Activated B cell treated with CpG ODN at 0.5 μM for 24 hours (primary cell): ENCODE measurements around the gene MT1H. TPM values are rescaled to one million over a fixed set of nuclear protein-coding genes. Genes with fewer than 3 reads are reported as not detected.

Experiments used
- ATAC-seq: fragments of 200-7000 bp; cut with Tn5 transposase; one replicate; pipeline ENCODE4 v1.10.0; 2021; ENCODE audit warnings: low read depth, mild to moderate bottlenecking, moderate library complexity
- CTCF ChIA-PET: fragments of 350-600 bp; sonication (Branson Sonifier 250); formaldehyde crosslinking; loops from one replicate; lab custom pipeline; 2021; ENCODE audit warnings: antibody characterized with exemption; lab: Charles Lee
- POLR2A ChIA-PET: fragments of 350-600 bp; sonication (Branson Sonifier 250); formaldehyde crosslinking; loops from one replicate; lab custom pipeline; 2021; ENCODE audit warnings: antibody characterized with exemption; lab: Charles Lee
- DNase-seq: peaks from one replicate; pipeline ENCODE4 v3.0.0; 2022
- H3K27ac Mint-ChIP-seq: one replicate; pipeline ENCODE4 v1.8.0; 2020; ENCODE audit warnings: mixed read lengths
- H3K27me3 Mint-ChIP-seq: one replicate; pipeline ENCODE4 v1.8.0; 2021; ENCODE audit warnings: mixed read lengths
- H3K36me3 Mint-ChIP-seq: one replicate; pipeline ENCODE4 v1.8.0; 2021; ENCODE audit warnings: low read depth, mixed read lengths
- H3K4me1 Mint-ChIP-seq: one replicate; pipeline ENCODE4 v1.8.0; 2021; ENCODE audit warnings: mixed read lengths
- H3K4me3 Mint-ChIP-seq: one replicate; pipeline ENCODE4 v1.8.0; 2020; ENCODE audit warnings: mild to moderate bottlenecking, mixed read lengths
- H3K9me3 Mint-ChIP-seq: one replicate; pipeline ENCODE4 v1.8.0; 2020; ENCODE audit warnings: mixed read lengths
- intact Hi-C: fragments of 100-400 bp; cut with micrococcal nuclease; formaldehyde crosslinking; loops from one replicate; pipeline ENCODE4 v1.15.1; 2024
- total RNA-seq: library from RNA; stranded (reverse); gene quantifications from 2 replicates; pipeline ENCODE4 v1.2.3, GENCODE V29; 2022
- TF ChIP-seq, protein P1 (sequence below): fragments of 200-600 bp; IDR thresholded peaks from one replicate; pipeline ENCODE4 v1.8.0; 2022; ENCODE audit warnings: antibody characterized with exemption, mild to moderate bottlenecking

MT1H gene
- total RNA-seq, 1 donor from 2014 or later, result 1.3 TPM

DNA sequence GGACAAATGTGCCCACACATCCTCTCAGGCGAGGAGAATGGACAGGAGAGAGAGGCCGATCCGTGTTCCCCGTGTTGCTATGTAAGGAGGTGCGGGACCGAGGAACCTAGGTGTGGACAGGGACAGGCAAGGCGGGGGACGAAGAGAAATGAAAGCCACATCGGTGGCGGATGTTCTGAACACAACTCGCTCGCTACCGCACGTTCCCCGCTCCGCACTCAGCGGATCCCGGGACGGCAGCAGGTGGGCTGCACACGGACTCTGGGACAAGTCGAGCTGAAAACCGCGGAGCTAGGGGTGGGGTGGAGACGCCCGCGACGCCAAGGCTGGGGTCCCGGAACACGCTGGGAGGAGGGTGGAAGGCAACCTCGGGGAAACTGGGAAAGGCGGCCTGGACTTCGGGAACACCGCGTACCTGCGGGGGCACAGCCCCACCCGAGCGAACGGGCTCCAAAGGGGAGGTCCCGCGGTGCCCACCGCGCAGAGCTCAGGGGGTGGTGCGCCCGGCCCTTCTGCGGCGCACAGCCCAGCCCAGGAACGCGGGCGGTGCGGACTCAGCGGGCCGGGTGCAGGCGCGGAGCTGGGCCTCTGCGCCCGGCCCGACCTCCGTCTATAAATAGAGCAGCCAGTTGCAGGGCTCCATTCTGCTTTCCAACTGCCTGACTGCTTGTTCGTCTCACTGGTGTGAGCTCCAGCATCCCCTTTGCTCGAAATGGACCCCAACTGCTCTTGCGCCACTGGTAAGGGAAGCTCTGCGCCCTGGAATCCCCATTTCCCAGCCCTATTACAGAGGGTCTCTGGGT is 44.3 kb upstream of the MT1H start, which contains the start of gene MT1E:
MT1E (plus strand) TSS at position 642 of the 803 bp plus-strand sequence; CDS start at position 713, 71 bp downstream.
- Mint-ChIP-seq H3K27ac (no peak within 1 kb of the TSS), H3K4me1 (peaks cover 29% of the 10 kb centered on the region), H3K9me3 (no peaks in the 10 kb centered on the region), H3K27me3 (peaks cover 31% of the 10 kb centered on the region), H3K36me3 (no peaks in the 10 kb centered on the region), H3K4me3 (peak within 1 kb of the TSS; percentile 81)
- ATAC-seq (peak; percentile 38), DNase-seq (no peak)
- intact Hi-C loops, result loop anchor here (1.0 kb wide), 1 partner anchor 17 kb away; the partner anchor contains the start of gene MT2A
- TF ChIP-seq, protein P1, sequence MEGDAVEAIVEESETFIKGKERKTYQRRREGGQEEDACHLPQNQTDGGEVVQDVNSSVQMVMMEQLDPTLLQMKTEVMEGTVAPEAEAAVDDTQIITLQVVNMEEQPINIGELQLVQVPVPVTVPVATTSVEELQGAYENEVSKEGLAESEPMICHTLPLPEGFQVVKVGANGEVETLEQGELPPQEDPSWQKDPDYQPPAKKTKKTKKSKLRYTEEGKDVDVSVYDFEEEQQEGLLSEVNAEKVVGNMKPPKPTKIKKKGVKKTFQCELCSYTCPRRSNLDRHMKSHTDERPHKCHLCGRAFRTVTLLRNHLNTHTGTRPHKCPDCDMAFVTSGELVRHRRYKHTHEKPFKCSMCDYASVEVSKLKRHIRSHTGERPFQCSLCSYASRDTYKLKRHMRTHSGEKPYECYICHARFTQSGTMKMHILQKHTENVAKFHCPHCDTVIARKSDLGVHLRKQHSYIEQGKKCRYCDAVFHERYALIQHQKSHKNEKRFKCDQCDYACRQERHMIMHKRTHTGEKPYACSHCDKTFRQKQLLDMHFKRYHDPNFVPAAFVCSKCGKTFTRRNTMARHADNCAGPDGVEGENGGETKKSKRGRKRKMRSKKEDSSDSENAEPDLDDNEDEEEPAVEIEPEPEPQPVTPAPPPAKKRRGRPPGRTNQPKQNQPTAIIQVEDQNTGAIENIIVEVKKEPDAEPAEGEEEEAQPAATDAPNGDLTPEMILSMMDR, result no peak
- ChIA-PET CTCF (no interaction called here), POLR2A (interaction anchor here (1.0 to 1.7 kb wide), 2 partner anchors 17 to 18 kb away, joined by 3 to 7 read pairs; partner anchors contain the start of gene MT2A)

DNA sequence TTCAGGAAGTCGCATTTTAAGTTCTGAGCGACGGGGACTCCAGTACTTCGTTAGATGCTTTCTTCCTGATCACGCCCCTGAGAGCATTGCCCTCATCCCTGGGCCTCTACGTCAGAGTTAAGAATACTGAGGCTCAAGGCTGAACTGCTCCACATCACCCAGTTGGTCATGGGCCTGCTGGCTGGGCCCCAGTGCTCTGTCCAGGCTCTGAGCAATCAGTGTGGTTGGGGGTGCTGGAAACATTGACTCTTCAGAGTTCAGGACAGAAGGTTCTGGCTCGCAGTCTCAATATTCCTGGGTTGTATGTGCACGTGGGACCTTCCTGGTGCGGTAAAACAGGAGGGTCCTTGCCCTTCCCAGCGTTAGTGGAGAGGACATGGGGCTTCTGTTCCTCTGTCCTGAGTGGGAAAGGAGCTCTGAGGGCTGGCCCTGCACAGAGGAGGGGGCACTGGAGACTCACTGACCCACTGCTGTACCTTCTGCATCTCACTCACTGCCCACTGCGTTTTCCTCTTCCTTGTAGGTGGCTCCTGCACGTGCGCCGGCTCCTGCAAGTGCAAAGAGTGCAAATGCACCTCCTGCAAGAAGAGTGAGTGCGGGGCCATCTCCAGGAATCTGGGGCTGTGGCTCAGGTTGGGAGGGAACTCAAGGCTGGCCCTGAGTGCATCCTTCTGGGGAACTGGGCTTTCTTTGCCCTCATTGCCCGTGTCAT is 43.5 kb upstream of the MT1H start:
- Mint-ChIP-seq H3K27ac (no peak overlapping the region), H3K27me3 (peaks cover 30% of the 10 kb centered on the region), H3K36me3 (no peaks in the 10 kb centered on the region), H3K4me3 (peak overlapping the region; percentile 70), H3K9me3 (no peaks in the 10 kb centered on the region), H3K4me1 (peaks cover 35% of the 10 kb centered on the region)
- no peak for ATAC-seq
- intact Hi-C loops, result loop anchor here (1.0 kb wide), 1 partner anchor 18 kb away; the partner anchor contains the start of gene MT2A
- ChIA-PET CTCF (interaction anchor here (1.1 kb wide), 1 partner anchor 18 kb away, joined by 3 read pairs; no protein-coding TSS in a partner anchor), POLR2A (interaction anchor here (1.0 kb wide), 1 partner anchor 17 kb away, joined by 3 read pairs; no protein-coding TSS in a partner anchor)
- DNase-seq, result no peak
- TF ChIP-seq, protein P1, result no peak

DNA sequence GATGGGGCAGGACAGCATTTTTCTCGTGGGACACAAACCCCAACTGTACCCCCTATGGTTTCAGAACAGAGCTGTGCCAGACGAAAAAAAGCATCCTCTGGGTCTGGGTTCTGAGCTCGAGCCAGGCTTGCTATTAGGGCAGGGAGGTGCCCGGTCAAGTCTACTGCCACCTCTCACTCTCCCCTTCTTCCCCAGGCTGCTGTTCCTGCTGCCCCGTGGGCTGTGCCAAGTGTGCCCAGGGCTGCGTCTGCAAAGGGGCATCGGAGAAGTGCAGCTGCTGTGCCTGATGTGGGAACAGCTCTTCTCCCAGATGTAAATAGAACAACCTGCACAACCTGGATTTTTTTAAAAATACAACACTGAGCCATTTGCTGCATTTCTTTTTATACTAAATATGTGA is 42.9 kb upstream of the MT1H start:
- intact Hi-C loops, result no loop called here
- no peak for DNase-seq
- CTCF ChIA-PET, result interaction anchor here (1.1 kb wide), 1 partner anchor 17 kb away, joined by 3 read pairs; no protein-coding TSS in a partner anchor
- Mint-ChIP-seq H3K4me1 (peaks cover 38% of the 10 kb centered on the region), H3K4me3 (no peak overlapping the region), H3K36me3 (no peaks in the 10 kb centered on the region), H3K27me3 (peaks cover 31% of the 10 kb centered on the region), H3K9me3 (no peaks in the 10 kb centered on the region), H3K27ac (no peak overlapping the region)
- POLR2A ChIA-PET, result no interaction called here
- no peak for ATAC-seq
- TF ChIP-seq, protein P1, result no peak

- H3K27me3 Mint-ChIP-seq, result peaks cover 40% of the 10 kb centered on the region
- H3K27ac Mint-ChIP-seq, result no peak overlapping the region
- no peak overlapping the region for H3K4me3 Mint-ChIP-seq
- DNase-seq (no peak), ATAC-seq (no peak)
- peaks cover 49% of the 10 kb centered on the region for H3K4me1 Mint-ChIP-seq
- no peaks in the 10 kb centered on the region for H3K36me3 Mint-ChIP-seq
- TF ChIP-seq, protein P1, result no peak
- H3K9me3 Mint-ChIP-seq, result no peaks in the 10 kb centered on the region
- ChIA-PET POLR2A (no interaction called here), CTCF (no interaction called here)
- intact Hi-C loops, result no loop called here
Observed at GRCh38 chr16:56628486-56629350, 40.9 kb upstream of the MT1H start.
